Nucleus accumbens (tissue), 56 donors: ENCODE measurements around the gene RIC1.

ENCODE experiments used
- DNase-seq, 56 donors: peaks; one replicate each; lab custom pipeline; 2025; lab: John Stamatoyannopoulos, UW

Gene RIC1

DNA sequence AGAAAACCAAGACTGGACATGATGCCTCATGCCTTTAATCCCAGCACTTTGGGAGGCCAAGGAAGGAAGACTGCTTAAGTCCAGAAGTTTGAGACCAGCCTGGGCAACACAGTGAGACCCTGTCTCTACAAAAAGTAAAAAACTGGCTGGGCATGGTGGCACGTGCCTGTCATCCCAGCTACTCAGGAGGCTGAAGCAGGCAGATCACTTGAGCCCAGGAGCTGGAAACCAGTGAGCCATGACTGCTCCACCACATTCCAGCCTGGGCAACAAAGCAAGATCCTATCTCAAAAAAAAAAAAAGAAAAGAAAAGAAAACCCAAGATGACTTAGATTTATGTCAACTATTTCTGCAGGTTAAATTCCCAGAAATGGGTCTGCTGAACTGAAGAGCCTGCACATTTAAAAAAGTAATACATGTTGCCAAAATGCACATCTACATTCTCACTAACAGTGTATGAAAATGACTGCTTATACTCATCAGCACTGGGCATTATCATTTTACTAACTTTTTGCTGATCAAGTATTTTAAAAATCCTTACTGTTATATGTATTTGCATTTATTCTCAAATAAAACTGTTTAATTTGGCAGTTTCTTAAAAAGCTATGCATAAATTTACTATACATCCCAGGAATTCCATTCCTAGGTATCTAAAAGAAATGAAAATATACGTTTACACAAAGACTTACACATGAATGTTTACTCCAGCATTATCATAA, 189.7 kb downstream of the RIC1 start:
- no peak for DNase-seq

DNA sequence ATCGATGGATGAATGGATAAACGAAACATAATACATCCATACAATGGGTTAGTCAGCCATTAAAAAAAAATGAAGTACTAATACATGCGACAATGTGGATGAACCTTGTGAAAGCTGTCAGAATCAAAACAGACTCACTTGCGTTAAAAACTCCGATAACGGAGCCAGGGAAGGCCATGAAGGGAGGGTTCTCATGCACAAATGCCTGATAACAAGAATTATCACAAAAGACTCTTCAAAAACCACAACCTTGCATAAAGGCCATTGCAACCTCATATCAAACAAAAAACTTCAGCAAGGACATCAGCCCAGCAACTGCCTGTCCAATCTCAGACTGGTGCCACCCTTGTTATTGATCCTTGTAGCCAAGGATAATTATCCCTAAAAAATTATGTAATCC, 190.3 kb downstream of the RIC1 start:
- DNase-seq, result no peak

DNA sequence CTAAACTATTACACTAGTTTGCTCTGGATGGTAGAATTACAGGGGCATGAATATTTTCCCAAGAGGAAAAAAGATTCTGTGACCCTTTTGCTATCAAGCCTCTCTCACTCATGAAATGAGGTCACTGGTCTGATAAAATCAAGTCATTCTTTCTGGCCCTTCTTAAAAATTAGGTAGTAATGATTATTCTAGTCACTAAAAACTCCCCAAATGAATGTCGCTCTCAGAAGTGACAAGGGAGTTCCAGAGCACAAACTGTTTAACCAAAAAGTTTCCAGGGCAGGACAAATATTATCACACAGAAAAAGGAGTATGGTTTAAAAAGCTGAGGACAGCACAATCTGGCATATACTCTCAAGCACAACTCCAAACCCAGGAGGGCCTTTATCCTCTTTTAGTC, 191.5 kb downstream of the RIC1 start:
- no peak for DNase-seq

DNA sequence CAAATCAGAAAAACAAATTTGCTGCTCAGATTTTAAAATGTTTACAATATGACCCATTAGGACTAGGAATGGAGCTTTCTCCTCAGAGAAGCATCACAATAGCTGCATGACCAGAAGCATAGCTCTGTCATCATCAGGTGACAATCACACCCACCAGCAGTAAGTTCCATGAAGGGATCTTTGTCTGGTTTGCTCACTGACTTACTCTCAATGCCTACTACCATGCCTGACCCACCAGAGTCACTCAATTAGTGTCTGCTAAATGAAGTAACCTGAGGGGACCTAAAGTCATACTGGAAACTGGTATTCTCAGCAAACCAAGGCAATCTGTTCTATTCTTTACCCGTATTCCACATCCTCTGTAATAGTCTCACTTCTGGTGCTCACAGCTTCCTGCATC, 196.3 kb downstream of the RIC1 start:
- DNase-seq, result peak in 8 of 56 donors; percentile 2 to 48 (median 12)
